ENCODE results near the gene BORCS6. TPM values are rescaled to one million over a fixed set of nuclear protein-coding genes. Genes with fewer than 3 reads are reported as not detected.

The BORCS6 gene
- total RNA-seq, 1 donor from 2014 or later, result 0.71 TPM

- H3K9me3 Mint-ChIP-seq, result no peaks in the 10 kb centered on the region
- H3K4me1 Mint-ChIP-seq, result peaks cover 28% of the 10 kb centered on the region
- Histone ChIP-seq H3K27ac (no peak overlapping the region), H3K4me3 (no peak overlapping the region), H3K9ac (no peak overlapping the region), H3K79me2 (ENCODE audit: low read depth) (peaks cover 19% of the 10 kb centered on the region), H2AFZ (replicated peaks) (no peak overlapping the region), H3K4me2 (no peak overlapping the region), H3F3A (ENCODE audit: low read depth) (peaks cover 71% of the 10 kb centered on the region), H3K36me3 (peaks cover 4% of the 10 kb centered on the region), H4K20me1 (ENCODE audit: low read depth) (peaks cover 39% of the 10 kb centered on the region), H3K9me3 (ENCODE audit: low read depth) (no peaks in the 10 kb centered on the region), H3K27me3 (no peaks in the 10 kb centered on the region), H3K4me1 (peaks cover 22% of the 10 kb centered on the region)
- TF ChIP-seq, protein P1, sequence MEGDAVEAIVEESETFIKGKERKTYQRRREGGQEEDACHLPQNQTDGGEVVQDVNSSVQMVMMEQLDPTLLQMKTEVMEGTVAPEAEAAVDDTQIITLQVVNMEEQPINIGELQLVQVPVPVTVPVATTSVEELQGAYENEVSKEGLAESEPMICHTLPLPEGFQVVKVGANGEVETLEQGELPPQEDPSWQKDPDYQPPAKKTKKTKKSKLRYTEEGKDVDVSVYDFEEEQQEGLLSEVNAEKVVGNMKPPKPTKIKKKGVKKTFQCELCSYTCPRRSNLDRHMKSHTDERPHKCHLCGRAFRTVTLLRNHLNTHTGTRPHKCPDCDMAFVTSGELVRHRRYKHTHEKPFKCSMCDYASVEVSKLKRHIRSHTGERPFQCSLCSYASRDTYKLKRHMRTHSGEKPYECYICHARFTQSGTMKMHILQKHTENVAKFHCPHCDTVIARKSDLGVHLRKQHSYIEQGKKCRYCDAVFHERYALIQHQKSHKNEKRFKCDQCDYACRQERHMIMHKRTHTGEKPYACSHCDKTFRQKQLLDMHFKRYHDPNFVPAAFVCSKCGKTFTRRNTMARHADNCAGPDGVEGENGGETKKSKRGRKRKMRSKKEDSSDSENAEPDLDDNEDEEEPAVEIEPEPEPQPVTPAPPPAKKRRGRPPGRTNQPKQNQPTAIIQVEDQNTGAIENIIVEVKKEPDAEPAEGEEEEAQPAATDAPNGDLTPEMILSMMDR (IDR thresholded peaks at IDR 0.05), result peak; percentile 84
- no peak for TF ChIP-seq EZH2 (IDR thresholded peaks at IDR 0.05)
- H3K27ac Mint-ChIP-seq, result no peak overlapping the region
- H3K4me3 Mint-ChIP-seq, result peak overlapping the region; percentile 71
- H3K36me3 Mint-ChIP-seq, result peaks cover 7% of the 10 kb centered on the region
- H3K27me3 Mint-ChIP-seq (ENCODE audit: insufficient read depth, low read depth), result peaks cover 5% of the 10 kb centered on the region
- peak; percentile 87 for DNase-seq (ENCODE audit: low spot score)
These were observed 31.5 kb downstream of the BORCS6 start for GRCh38 chr17:8158267-8159031.

DNA sequence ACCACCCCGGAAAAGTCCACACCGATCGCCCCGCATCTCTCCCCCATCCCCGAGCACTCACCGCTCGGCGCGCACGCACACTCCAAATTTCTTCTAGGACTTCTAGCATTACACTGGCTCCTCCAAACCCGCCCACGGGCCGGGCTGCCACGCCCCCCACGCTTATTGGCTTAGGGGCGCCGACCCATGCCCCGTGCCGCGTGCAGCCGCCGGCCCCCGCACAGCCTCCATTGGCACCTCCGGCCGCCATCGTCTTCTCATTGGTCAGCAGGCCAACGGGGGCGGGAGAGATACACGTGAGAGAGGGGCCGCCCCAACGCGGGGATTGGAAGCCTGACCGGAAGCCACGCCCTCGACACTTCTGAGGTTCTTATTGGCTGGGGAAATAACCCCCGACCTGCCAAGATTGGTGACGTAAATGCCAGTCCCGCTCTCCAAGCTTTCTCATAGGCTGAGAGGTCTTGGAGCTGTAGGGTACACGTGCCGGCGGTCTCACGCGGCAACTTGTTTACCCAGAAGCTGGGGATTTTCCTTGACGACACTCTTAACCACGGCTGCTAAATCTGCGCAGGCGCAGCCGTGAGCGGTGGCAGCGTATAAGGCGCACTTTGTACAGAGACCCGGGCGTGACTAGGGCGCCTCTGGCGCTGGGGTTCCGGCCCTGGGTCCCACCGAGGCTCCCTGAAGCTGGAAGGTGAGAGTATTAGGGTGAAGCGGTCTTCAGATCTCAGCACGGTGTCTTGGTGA lies 33.6 kb downstream of the BORCS6 start:
- peaks cover 6% of the 10 kb centered on the region for H3K36me3 Mint-ChIP-seq
- TF ChIP-seq, protein P1 (IDR thresholded peaks at IDR 0.05), result peak; percentile 12
- TF ChIP-seq EZH2 (IDR thresholded peaks at IDR 0.05), result no peak
- no peak for TF ChIP-seq EZH2phosphoT487 (IDR thresholded peaks at IDR 0.05)
- H3K4me3 ChIP-seq, result peak overlapping the region; percentile 58

DNA sequence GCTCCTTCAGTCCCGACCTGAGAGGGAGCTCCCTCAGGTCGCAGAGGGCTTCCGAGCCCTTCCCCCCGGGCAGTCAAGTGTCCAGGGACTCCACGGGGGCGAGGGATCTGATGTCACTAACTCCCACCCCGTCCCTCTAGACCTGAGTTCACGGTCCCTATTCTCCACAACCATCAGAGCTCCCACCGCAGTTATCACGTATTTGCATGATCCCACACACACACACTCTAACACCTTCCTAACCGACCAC lies 34.1 kb downstream of the BORCS6 start:
- Mint-ChIP-seq H3K27ac (no peak overlapping the region), H3K9me3 (no peaks in the 10 kb centered on the region), H3K4me3 (no peak overlapping the region), H3K36me3 (peaks cover 1% of the 10 kb centered on the region), H3K4me1 (peaks cover 24% of the 10 kb centered on the region), H3K27me3 (ENCODE audit: insufficient read depth, low read depth) (peaks cover 7% of the 10 kb centered on the region)
- Histone ChIP-seq H2AFZ (replicated peaks) (no peak overlapping the region), H3K4me1 (peaks cover 18% of the 10 kb centered on the region), H3K9ac (peak overlapping the region; percentile 2), H3K4me2 (peak overlapping the region; percentile 80), H3K36me3 (no peaks in the 10 kb centered on the region), H3F3A (ENCODE audit: low read depth) (peaks cover 66% of the 10 kb centered on the region), H3K27ac (no peak overlapping the region), H3K9me3 (ENCODE audit: low read depth) (no peaks in the 10 kb centered on the region), H3K4me3 (peak overlapping the region; percentile 58), H4K20me1 (ENCODE audit: low read depth) (peaks cover 33% of the 10 kb centered on the region), H3K79me2 (ENCODE audit: low read depth) (peaks cover 2% of the 10 kb centered on the region), H3K27me3 (no peaks in the 10 kb centered on the region)
- TF ChIP-seq EZH2 (IDR thresholded peaks at IDR 0.05) (no peak), EZH2phosphoT487 (IDR thresholded peaks at IDR 0.05) (no peak)
- TF ChIP-seq, protein P1 (IDR thresholded peaks at IDR 0.05), result no peak
- DNase-seq (ENCODE audit: low spot score), result peak; percentile 59

More for the DNA sequence above, 33.6 kb downstream of the BORCS6 start:
- H3K4me3 Mint-ChIP-seq, result no peak overlapping the region
- peaks cover 18% of the 10 kb centered on the region for H3K4me1 ChIP-seq
- peak overlapping the region; percentile 80 for H3K4me2 ChIP-seq
- DNase-seq (ENCODE audit: low spot score), result peak; percentile 100
- H3K36me3 ChIP-seq, result peaks cover 4% of the 10 kb centered on the region
- H4K20me1 ChIP-seq (ENCODE audit: low read depth), result peaks cover 36% of the 10 kb centered on the region
- H3K27ac ChIP-seq, result peak overlapping the region; percentile 77
- peaks cover 29% of the 10 kb centered on the region for H3K4me1 Mint-ChIP-seq
- H3K27me3 ChIP-seq, result no peaks in the 10 kb centered on the region
- no peaks in the 10 kb centered on the region for H3K9me3 Mint-ChIP-seq
- H2AFZ ChIP-seq (replicated peaks), result no peak overlapping the region
- no peak overlapping the region for H3K27ac Mint-ChIP-seq
- peaks cover 7% of the 10 kb centered on the region for H3K79me2 ChIP-seq (ENCODE audit: low read depth)
- peak overlapping the region; percentile 2 for H3K9ac ChIP-seq
- no peaks in the 10 kb centered on the region for H3K9me3 ChIP-seq (ENCODE audit: low read depth)
- H3F3A ChIP-seq (ENCODE audit: low read depth), result peaks cover 70% of the 10 kb centered on the region
- H3K27me3 Mint-ChIP-seq (ENCODE audit: insufficient read depth, low read depth), result peaks cover 7% of the 10 kb centered on the region

Data from neural progenitor cell (in vitro differentiated cells).